ENCODE data around the gene MSH5.

The MSH5 gene

GRCh38 chr6:31725502-31726350 lies 14.1 kb upstream of the MSH5 start:
- Histone ChIP-seq H3K4me1 (ENCODE audit: control insufficient read depth, insufficient read depth, low read length) (peaks cover 13% of the 10 kb centered on the region), H3K4me3 (ENCODE audit: low read length) (no peak overlapping the region), H3K27me3 (ENCODE audit: control insufficient read depth, insufficient read depth, low read length) (no peaks in the 10 kb centered on the region), H3K9me3 (replicated peaks; ENCODE audit: low read length) (no peaks in the 10 kb centered on the region), H3K4me2 (ENCODE audit: low read length) (no peak overlapping the region), H3K36me3 (ENCODE audit: insufficient read depth, low read length) (peaks cover 31% of the 10 kb centered on the region), H3K9ac (ENCODE audit: low read depth, low read length) (no peak overlapping the region)

- no peaks in the 10 kb centered on the region for H3K9me3 ChIP-seq (replicated peaks; ENCODE audit: low read length)
Observed at GRCh38 chr6:31727034-31727716, 12.6 kb upstream of the MSH5 start.

DNA sequence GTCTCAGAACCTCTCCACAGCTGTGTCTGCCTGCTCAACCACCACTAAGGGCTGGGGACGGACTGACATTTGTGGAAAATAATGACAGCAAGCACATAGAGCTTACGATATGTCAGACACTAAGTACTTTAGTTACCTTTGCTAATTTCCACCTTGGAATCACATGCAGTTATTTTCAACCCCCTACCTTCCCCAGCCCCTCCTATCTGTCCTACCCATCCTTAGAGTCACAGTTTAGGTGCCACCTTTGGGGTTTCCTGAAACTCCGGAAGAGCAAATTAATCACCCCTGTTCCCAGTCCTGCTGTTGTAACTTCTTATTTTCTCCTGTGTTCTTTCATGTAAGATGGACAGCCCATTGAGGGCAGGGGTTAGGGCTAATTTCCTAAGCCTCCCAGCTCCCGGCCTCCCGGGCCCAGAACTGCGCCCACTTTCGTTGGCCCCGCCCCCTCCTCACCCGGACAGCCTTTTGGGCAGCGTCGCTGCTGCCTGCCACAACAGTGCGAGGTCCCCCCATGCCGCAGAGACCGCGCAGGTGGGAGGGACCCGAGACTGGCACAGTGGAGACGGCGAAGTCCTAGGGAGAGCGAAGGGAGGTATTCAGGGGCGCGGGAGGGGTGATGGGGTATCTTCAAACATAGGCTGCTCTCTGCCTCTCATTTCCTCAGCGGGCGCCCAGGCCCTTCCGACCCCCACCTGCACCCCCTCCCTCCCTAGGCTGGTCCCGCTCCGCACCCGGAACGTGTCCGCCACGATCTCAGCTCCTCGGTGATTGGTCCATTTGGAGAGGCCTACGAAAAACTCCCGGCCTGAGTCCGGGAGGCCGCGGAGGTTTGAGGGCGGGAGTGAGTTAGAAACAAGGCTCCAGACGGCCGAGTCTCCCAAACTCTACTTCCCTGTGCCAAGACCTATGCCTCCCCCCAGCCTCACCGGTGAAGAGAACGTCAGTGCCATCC lies 11.8 kb upstream of the MSH5 start:
- Histone ChIP-seq H3K4me1 (ENCODE audit: control insufficient read depth, insufficient read depth, low read length) (peaks cover 15% of the 10 kb centered on the region), H3K9me3 (replicated peaks; ENCODE audit: low read length) (no peaks in the 10 kb centered on the region), H3K27me3 (ENCODE audit: control insufficient read depth, insufficient read depth, low read length) (no peaks in the 10 kb centered on the region), H3K4me2 (ENCODE audit: low read length) (peak overlapping the region; percentile 90), H3K4me3 (ENCODE audit: low read length) (peak overlapping the region; percentile 79), H3K36me3 (ENCODE audit: insufficient read depth, low read length) (peaks cover 48% of the 10 kb centered on the region), H3K9ac (ENCODE audit: low read depth, low read length) (peak overlapping the region; percentile 89)

More at GRCh38 chr6:31727034-31727716, 12.6 kb upstream of the MSH5 start:
- peaks cover 15% of the 10 kb centered on the region for H3K4me1 ChIP-seq (ENCODE audit: control insufficient read depth, insufficient read depth, low read length)
- no peak overlapping the region for H3K9ac ChIP-seq (ENCODE audit: low read depth, low read length)
- no peak overlapping the region for H3K4me3 ChIP-seq (ENCODE audit: low read length)
- H3K27me3 ChIP-seq (ENCODE audit: control insufficient read depth, insufficient read depth, low read length) = no peaks in the 10 kb centered on the region
- H3K36me3 ChIP-seq (ENCODE audit: insufficient read depth, low read length) = peaks cover 42% of the 10 kb centered on the region
- H3K4me2 ChIP-seq (ENCODE audit: low read length) = no peak overlapping the region

DNA sequence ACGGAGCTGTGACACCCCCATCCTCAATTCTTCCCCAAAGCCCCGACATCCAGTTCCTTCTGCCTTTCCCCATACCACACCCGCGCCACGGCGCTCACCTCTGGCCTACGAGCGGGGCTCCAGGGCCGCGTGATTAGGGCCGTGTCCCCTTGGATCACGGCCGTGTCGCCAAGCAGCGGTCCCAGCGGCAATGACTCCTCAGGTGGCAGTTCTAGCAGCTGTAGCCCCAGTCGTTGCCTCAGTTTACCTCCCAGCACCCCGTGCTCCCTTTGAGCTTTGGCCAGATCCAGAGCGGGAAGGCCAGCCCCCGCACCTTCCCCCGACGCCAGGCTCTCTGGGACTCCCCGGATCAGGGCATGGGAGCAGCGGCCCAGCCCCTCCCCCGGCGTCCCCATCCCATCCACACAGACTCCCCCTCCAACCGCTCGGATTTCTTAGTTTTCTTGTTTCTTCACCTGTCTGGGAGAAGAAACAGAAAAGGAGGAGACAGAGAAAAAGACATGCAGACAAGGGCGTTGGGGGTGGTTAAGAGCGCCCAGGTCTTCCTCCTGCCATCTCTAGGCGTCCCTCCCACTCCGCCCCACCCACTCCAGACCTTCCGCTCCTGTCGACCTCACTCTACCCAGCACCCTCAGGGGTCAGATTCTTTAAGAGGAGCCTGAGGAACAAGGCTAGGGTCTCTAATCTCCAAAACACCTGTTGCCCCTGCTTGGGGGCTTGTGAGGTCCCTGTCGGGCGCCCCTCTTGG lies 10.9 kb upstream of the MSH5 start, which contains the start of gene DDAH2:
TSS of gene DDAH2 (minus strand) at position 533 of the 748 bp plus-strand sequence. CDS start at position 395, 138 bp downstream.
- H3K4me2 ChIP-seq (ENCODE audit: low read length) = peak within 1 kb of the TSS; percentile 90
- H3K36me3 ChIP-seq (ENCODE audit: insufficient read depth, low read length) = peaks cover 57% of the 10 kb centered on the region
- H3K4me3 ChIP-seq (ENCODE audit: low read length) = peak within 1 kb of the TSS; percentile 79
- no peaks in the 10 kb centered on the region for H3K27me3 ChIP-seq (ENCODE audit: control insufficient read depth, insufficient read depth, low read length)
- H3K9ac ChIP-seq (ENCODE audit: low read depth, low read length) = peak within 1 kb of the TSS; percentile 89
- H3K9me3 ChIP-seq (replicated peaks; ENCODE audit: low read length) = no peaks in the 10 kb centered on the region
- peaks cover 23% of the 10 kb centered on the region for H3K4me1 ChIP-seq (ENCODE audit: control insufficient read depth, insufficient read depth, low read length)

- H3K27me3 ChIP-seq (ENCODE audit: control insufficient read depth, insufficient read depth, low read length) = no peaks in the 10 kb centered on the region
- H3K4me2 ChIP-seq (ENCODE audit: low read length) = peak overlapping the region; percentile 90
- no peaks in the 10 kb centered on the region for H3K9me3 ChIP-seq (replicated peaks; ENCODE audit: low read length)
- H3K4me3 ChIP-seq (ENCODE audit: low read length) = peak overlapping the region; percentile 79
- H3K9ac ChIP-seq (ENCODE audit: low read depth, low read length) = peak overlapping the region; percentile 89
- H3K4me1 ChIP-seq (ENCODE audit: control insufficient read depth, insufficient read depth, low read length) = peaks cover 28% of the 10 kb centered on the region
- H3K36me3 ChIP-seq (ENCODE audit: insufficient read depth, low read length) = peaks cover 63% of the 10 kb centered on the region
Observed at GRCh38 chr6:31729515-31729978, 10.3 kb upstream of the MSH5 start.

- Histone ChIP-seq H3K4me1 (ENCODE audit: control insufficient read depth, insufficient read depth, low read length) (peaks cover 28% of the 10 kb centered on the region), H3K9ac (ENCODE audit: low read depth, low read length) (peak overlapping the region; percentile 89), H3K4me2 (ENCODE audit: low read length) (peak overlapping the region; percentile 90), H3K4me3 (ENCODE audit: low read length) (peak overlapping the region; percentile 79), H3K36me3 (ENCODE audit: insufficient read depth, low read length) (peaks cover 64% of the 10 kb centered on the region), H3K27me3 (ENCODE audit: control insufficient read depth, insufficient read depth, low read length) (no peaks in the 10 kb centered on the region), H3K9me3 (replicated peaks; ENCODE audit: low read length) (no peaks in the 10 kb centered on the region)
Observed at GRCh38 chr6:31729979-31730630, 9.7 kb upstream of the MSH5 start.

GRCh38 chr6:31730631-31731086 lies 9.1 kb upstream of the MSH5 start:
- H3K4me2 ChIP-seq (ENCODE audit: low read length) = peak overlapping the region; percentile 90
- H3K4me3 ChIP-seq (ENCODE audit: low read length) = peak overlapping the region; percentile 79
- H3K9ac ChIP-seq (ENCODE audit: low read depth, low read length) = peak overlapping the region; percentile 89
- no peaks in the 10 kb centered on the region for H3K9me3 ChIP-seq (replicated peaks; ENCODE audit: low read length)
- H3K36me3 ChIP-seq (ENCODE audit: insufficient read depth, low read length) = peaks cover 62% of the 10 kb centered on the region
- no peaks in the 10 kb centered on the region for H3K27me3 ChIP-seq (ENCODE audit: control insufficient read depth, insufficient read depth, low read length)
- H3K4me1 ChIP-seq (ENCODE audit: control insufficient read depth, insufficient read depth, low read length) = peaks cover 28% of the 10 kb centered on the region

- H3K9me3 ChIP-seq (replicated peaks; ENCODE audit: low read length) = no peaks in the 10 kb centered on the region
Observed at GRCh38 chr6:31732029-31732428, 7.8 kb upstream of the MSH5 start.

GRCh38 chr6:31733734-31734133 lies 6.1 kb upstream of the MSH5 start:
- peaks cover 38% of the 10 kb centered on the region for H3K36me3 ChIP-seq (ENCODE audit: insufficient read depth, low read length)
- no peaks in the 10 kb centered on the region for H3K9me3 ChIP-seq (replicated peaks; ENCODE audit: low read length)
- peak overlapping the region; percentile 86 for H3K4me3 ChIP-seq (ENCODE audit: low read length)
- H3K4me1 ChIP-seq (ENCODE audit: control insufficient read depth, insufficient read depth, low read length) = peaks cover 46% of the 10 kb centered on the region
- no peaks in the 10 kb centered on the region for H3K27me3 ChIP-seq (ENCODE audit: control insufficient read depth, insufficient read depth, low read length)
- H3K9ac ChIP-seq (ENCODE audit: low read depth, low read length) = peak overlapping the region; percentile 96
- H3K4me2 ChIP-seq (ENCODE audit: low read length) = peak overlapping the region; percentile 92

More at GRCh38 chr6:31732029-31732428, 7.8 kb upstream of the MSH5 start:
- Histone ChIP-seq H3K4me2 (ENCODE audit: low read length) (no peak overlapping the region), H3K27me3 (ENCODE audit: control insufficient read depth, insufficient read depth, low read length) (no peaks in the 10 kb centered on the region), H3K36me3 (ENCODE audit: insufficient read depth, low read length) (peaks cover 49% of the 10 kb centered on the region), H3K9ac (ENCODE audit: low read depth, low read length) (no peak overlapping the region), H3K4me3 (ENCODE audit: low read length) (no peak overlapping the region), H3K4me1 (ENCODE audit: control insufficient read depth, insufficient read depth, low read length) (peaks cover 35% of the 10 kb centered on the region)

DNA sequence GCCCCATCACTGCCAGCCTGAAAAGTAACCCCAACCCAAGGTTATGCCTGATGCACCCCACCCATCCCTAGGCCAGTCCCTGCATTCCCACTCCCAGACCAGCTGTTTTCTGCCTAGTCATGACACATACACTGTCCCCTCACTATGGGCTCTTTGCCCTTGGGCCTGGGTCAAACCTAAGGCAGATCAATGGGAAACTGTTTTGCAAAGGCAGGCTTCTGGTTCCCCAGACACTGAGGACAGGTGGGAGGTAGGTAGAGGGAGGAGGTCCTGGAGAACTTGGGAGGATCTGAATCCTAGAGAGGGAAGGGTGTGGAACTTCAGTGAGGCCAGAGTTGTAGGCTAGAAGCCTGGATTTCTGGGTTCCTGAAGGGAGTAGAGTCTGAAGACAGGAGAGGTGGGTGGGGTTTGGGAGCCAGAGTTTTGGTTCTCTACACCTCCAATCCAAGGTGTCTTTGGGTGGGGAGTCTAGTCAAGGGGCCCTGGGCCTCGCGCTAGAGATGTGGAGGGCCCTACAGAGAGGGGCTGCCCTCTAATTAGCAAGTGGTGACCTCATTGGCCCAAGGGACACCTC lies 5.5 kb upstream of the MSH5 start:
- Histone ChIP-seq H3K9me3 (replicated peaks; ENCODE audit: low read length) (no peaks in the 10 kb centered on the region), H3K9ac (ENCODE audit: low read depth, low read length) (peak overlapping the region; percentile 96), H3K4me1 (ENCODE audit: control insufficient read depth, insufficient read depth, low read length) (peaks cover 48% of the 10 kb centered on the region), H3K4me3 (ENCODE audit: low read length) (peak overlapping the region; percentile 86), H3K27me3 (ENCODE audit: control insufficient read depth, insufficient read depth, low read length) (no peaks in the 10 kb centered on the region), H3K36me3 (ENCODE audit: insufficient read depth, low read length) (peaks cover 38% of the 10 kb centered on the region), H3K4me2 (ENCODE audit: low read length) (peak overlapping the region; percentile 92)

Data from skeletal muscle satellite cell (primary cell).